ENCODE results near the gene ASXL3. TPM values are rescaled to one million over a fixed set of nuclear protein-coding genes. Genes with fewer than 3 reads are reported as not detected.

The ASXL3 gene
- total and polyA plus RNA-seq, 2 donors (not counting 3 experiments of a cell fraction or from before 2014, with no cell fraction given), result 0.07 to 0.27 TPM

DNA sequence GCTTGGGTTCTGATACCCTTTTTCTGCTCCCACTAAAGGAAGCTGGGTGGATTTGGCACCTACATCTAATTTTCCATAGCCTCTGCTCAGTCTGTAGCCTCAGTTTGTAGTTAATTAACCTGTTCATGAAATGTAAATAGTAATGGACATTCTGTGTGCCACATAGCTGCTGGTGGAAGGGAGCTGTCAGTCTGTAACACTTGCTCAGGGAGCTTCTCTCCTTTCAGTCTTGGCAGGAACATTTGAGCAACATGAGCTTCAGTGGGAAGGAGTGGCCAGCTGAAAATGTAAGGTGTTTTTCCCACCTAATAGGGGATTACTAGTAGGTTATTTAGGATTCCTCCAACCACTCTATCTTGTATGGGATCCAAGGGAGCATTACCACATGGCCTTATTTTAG is 203.4 kb downstream of the ASXL3 start:
- H3K4me1 ChIP-seq (ENCODE audit: control insufficient read depth, extremely low read depth, insufficient read depth, low read length), result no peaks in the 10 kb centered on the region
- H4K20me1 ChIP-seq (replicated peaks; ENCODE audit: control insufficient read depth, extremely low read depth, insufficient read depth, low read length), result no peaks in the 10 kb centered on the region
- no peak overlapping the region for H3K9ac ChIP-seq (replicated peaks; ENCODE audit: extremely low read depth, insufficient read depth, low read length)
- DNase-seq (ENCODE audit: low read depth, low spot score) (no peak), FAIRE-seq (no peak)
- H3K9me3 ChIP-seq (replicated peaks; ENCODE audit: control insufficient read depth, insufficient read depth, low read length), result no peaks in the 10 kb centered on the region
- H3K4me2 ChIP-seq (ENCODE audit: insufficient read depth, low read length), result no peak overlapping the region
- no TSS peak for BruUV-seq (replicated peaks)
- dilution Hi-C loops (cut with MboI; ENCODE audit: extremely low pct_ligation_motif_present, low sequenced_read_pairs), result no loop called here
- no peaks in the 10 kb centered on the region for H3K9me1 ChIP-seq (replicated peaks; ENCODE audit: control insufficient read depth, extremely low read depth, insufficient read depth, low read length)
- no peak overlapping the region for H3K27ac ChIP-seq (ENCODE audit: insufficient read depth, low read depth, low read length)
- ChIA-PET POLR2A (no interaction called here), CTCF (no interaction called here)
- TF ChIP-seq POLR2AphosphoS5 (IDR thresholded peaks at IDR 0.05; ENCODE audit: insufficient read depth, low read depth, low read length), result no peak
- TF ChIP-seq FOS (IDR thresholded peaks at IDR 0.05; ENCODE audit: borderline replicate concordance, insufficient read depth, low read length), result no peak
- no peak for TF ChIP-seq GATA2 (IDR thresholded peaks at IDR 0.05; ENCODE audit: insufficient read depth, insufficient read length, low read depth, low read length)
- TF ChIP-seq MYC (IDR thresholded peaks at IDR 0.05; ENCODE audit: low read depth, low read length), result no peak
- TF ChIP-seq EZH2 (IDR thresholded peaks at IDR 0.05; ENCODE audit: borderline replicate concordance, low read depth, low read length, severe bottlenecking), result no peak
- TF ChIP-seq, protein P1, sequence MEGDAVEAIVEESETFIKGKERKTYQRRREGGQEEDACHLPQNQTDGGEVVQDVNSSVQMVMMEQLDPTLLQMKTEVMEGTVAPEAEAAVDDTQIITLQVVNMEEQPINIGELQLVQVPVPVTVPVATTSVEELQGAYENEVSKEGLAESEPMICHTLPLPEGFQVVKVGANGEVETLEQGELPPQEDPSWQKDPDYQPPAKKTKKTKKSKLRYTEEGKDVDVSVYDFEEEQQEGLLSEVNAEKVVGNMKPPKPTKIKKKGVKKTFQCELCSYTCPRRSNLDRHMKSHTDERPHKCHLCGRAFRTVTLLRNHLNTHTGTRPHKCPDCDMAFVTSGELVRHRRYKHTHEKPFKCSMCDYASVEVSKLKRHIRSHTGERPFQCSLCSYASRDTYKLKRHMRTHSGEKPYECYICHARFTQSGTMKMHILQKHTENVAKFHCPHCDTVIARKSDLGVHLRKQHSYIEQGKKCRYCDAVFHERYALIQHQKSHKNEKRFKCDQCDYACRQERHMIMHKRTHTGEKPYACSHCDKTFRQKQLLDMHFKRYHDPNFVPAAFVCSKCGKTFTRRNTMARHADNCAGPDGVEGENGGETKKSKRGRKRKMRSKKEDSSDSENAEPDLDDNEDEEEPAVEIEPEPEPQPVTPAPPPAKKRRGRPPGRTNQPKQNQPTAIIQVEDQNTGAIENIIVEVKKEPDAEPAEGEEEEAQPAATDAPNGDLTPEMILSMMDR (IDR thresholded peaks at IDR 0.05; ENCODE audit: extremely low read depth in 1 of 2, insufficient read depth in 1 of 2, low read depth in 1 of 2, low read length in 2 of 2), result no peak
- TF ChIP-seq, protein P2, sequence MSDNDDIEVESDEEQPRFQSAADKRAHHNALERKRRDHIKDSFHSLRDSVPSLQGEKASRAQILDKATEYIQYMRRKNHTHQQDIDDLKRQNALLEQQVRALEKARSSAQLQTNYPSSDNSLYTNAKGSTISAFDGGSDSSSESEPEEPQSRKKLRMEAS (IDR thresholded peaks at IDR 0.05; ENCODE audit: insufficient read depth, insufficient read length), result no peak
- TF ChIP-seq POLR2A (IDR thresholded peaks at IDR 0.05; ENCODE audit: low read depth, low read length), result no peak
- no peak for TF ChIP-seq JUN (IDR thresholded peaks at IDR 0.05; ENCODE audit: borderline replicate concordance, insufficient read depth, insufficient read length, low read depth)
- no peaks in the 10 kb centered on the region for H3K27me3 ChIP-seq (ENCODE audit: control insufficient read depth in 2 of 2, insufficient read depth in 2 of 2, low read length in 2 of 2)
- no peak overlapping the region for H2AFZ ChIP-seq (ENCODE audit: low read depth, low read length)
- no peaks in the 10 kb centered on the region for H3K36me3 ChIP-seq (ENCODE audit: control insufficient read depth in 2 of 2, extremely low read depth in 1 of 2, insufficient read depth in 2 of 2, low read length in 2 of 2)
- intact Hi-C loops (cut with micrococcal nuclease), result no loop called here
- no peak overlapping the region for H3K4me3 ChIP-seq (replicated peaks in 1 of 3; ENCODE audit: insufficient read depth in 1 of 3, low read depth in 1 of 3, low read length in 3 of 3)
- H3K79me2 ChIP-seq (ENCODE audit: control insufficient read depth, insufficient read depth, low read length), result no peaks in the 10 kb centered on the region

Other genes with a start within 250 kb of the ASXL3 start
- 0.80 and 1.3 TPM in 2 replicates for gene CCDC178, start 137.5 kb upstream of the ASXL3 start, total RNA-seq
- 1.6 TPM in 2 replicates for gene CCDC178, start 137.5 kb upstream of the ASXL3 start, polyA plus RNA-seq